Aorta (tissue), 5 donors: ENCODE data around the gene AKNAD1. TPM values are rescaled to one million over a fixed set of nuclear protein-coding genes. Genes with fewer than 3 reads are reported as not detected.

ENCODE experiments used
- ATAC-seq: fragments of 200-7000 bp; cut with Tn5 transposase; one replicate; pipeline ENCODE4 v1.9.1; 2022; ENCODE audit warnings: moderate library complexity; ENCODE audit not compliant: low FRiP score
- DNase-seq, 2 donors: peaks; one replicate each; pipeline ENCODE4 v3.0.0-alpha.2; 2020
- H3K27ac ChIP-seq, 2 donors: one replicate each; pipeline ENCODE4 v1.5.1; 2013; ENCODE audit warnings: low read length in 2 of 2, mild to moderate bottlenecking in 2 of 2, moderate library complexity in 2 of 2, control low read depth in 1 of 2, inconsistent platforms in 1 of 2, low read depth in 1 of 2
- H3K27me3 ChIP-seq, 2 donors: one replicate each; pipeline ENCODE4 v1.6.1; 2013; ENCODE audit warnings: control low read depth in 1 of 2, low read length in 1 of 2, mild to moderate bottlenecking in 1 of 2, moderate library complexity in 1 of 2; ENCODE audit not compliant: insufficient read depth in 2 of 2, control insufficient read depth in 1 of 2
- H3K36me3 ChIP-seq, 2 donors: one replicate each; pipeline ENCODE4 v1.6.1; 2013; ENCODE audit warnings: control low read depth in 1 of 2, low read length in 1 of 2, mild to moderate bottlenecking in 1 of 2; ENCODE audit not compliant: insufficient read depth in 2 of 2, control insufficient read depth in 1 of 2
- H3K4me1 ChIP-seq, 2 donors: one replicate each; pipeline ENCODE4 v1.6.1; 2013; ENCODE audit warnings: low read length in 2 of 2, control low read depth in 1 of 2, mild to moderate bottlenecking in 1 of 2, moderate library complexity in 1 of 2; ENCODE audit not compliant: insufficient read depth in 2 of 2, control insufficient read depth in 1 of 2
- H3K4me3 ChIP-seq, 2 donors: one replicate each; pipeline ENCODE4 v1.5.1; 2013; ENCODE audit warnings: low read length in 2 of 2, control low read depth in 1 of 2, mild to moderate bottlenecking in 1 of 2
- H3K9me3 ChIP-seq: one replicate; pipeline ENCODE4 v1.6.1; 2013; ENCODE audit warnings: mild to moderate bottlenecking, low read length; ENCODE audit not compliant: control insufficient read depth
- WGBS, 2 donors: extraction: QIAGEN DNeasy Blood & Tissue Kit; methylation state at CpG; one replicate each; pipeline ENCODE4 v1.1.7; 2013; 5-methylcytosine and 5-hydroxymethylcytosine counted together
- intact Hi-C, 2 donors: fragments of 100-400 bp; cut with DNase I; formaldehyde crosslinking; loops; one replicate each; pipeline versions ENCODE4 v1.14.2 to v1.15.0; 2022
- polyA plus RNA-seq, 2 donors: library from polyadenylated mRNA; stranded (reverse); fragments of 200-250 nt; gene quantifications; one replicate each; pipeline ENCODE4 v1.2.3, GENCODE V29; 2013
- total RNA-seq, 2 donors: library from RNA; stranded (reverse); fragmentation: NEBNext Ultra II Directional; extraction: Animal tissue kit (Norgen Biotek cat#: 25700); gene quantifications; one replicate each; pipeline ENCODE4 v1.2.1, GENCODE V29; 2021
- donor health status: healthy with polysubstance abuse.
- donor health status: Bipolar disorder and iron deficiency.
- donor health status: DM: no; HTN: no; CAD: no.
- donor health status: DM: no; HTN: no; CAD: no.
- donor health status: DM: yes; HTN: yes; CAD: no.

AKNAD1 gene
- total and polyA plus RNA-seq, 4 donors: 0.72 TPM; not detected in 3

DNA sequence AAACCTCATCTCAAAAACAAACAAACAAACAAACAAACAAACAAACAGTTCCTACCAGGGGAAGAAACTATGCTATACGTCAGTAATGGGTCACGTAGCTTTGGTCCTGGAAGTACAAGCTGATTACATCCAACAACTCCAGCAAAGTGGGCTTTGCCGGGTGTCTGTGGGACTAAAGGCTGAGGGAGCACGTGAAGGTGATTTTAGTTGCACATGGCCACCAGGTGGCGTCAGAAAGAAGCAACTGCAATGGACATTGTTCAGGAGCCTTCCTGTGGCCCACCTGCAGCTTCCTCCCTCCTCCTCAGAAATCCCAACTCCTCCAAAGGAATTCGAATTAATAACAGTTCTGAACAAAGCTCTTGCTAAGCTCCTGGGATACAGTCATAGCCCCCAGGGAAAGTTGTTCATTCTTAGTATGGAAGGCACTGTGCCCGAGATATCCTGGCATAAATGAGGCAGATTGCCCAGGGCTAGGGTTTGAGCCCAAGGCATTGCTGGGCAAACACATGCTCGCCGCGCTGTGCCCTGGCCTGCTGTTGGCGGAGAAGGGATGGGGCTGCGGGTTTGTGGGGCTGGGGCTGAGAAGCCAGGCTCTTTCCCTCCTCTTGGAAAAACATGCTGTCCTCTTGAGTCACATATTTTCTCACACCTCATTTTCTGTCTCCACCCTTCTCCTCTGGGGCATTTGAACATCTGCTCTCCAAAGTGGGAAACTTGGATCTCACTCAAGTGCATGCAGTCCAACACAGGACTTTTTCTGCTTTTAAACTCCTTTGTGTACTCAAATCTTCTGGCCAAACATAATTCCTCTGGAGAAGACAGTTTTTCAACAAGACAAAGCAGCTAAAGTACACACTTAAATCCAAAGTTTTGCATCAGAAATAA, 28.6 kb downstream of the AKNAD1 start:
- no peak overlapping the region for H3K4me3 ChIP-seq
- WGBS, 2 donors: 9 to 12% methylated on average over 12 of the region's 12 CpGs
- intact Hi-C loops: loop anchor here (1.0 to 5.0 kb wide), 3 partner anchors 49 to 70 kb away; partner anchors contain the start of gene GPSM2 (in 2 of the 2)
- no peaks in the 10 kb centered on the region for H3K27me3 ChIP-seq
- ATAC-seq: peak; percentile 72
- DNase-seq: peak; percentile 85 to 90
- H3K4me1 ChIP-seq: no peaks in the 10 kb centered on the region
- H3K36me3 ChIP-seq: no peaks in the 10 kb centered on the region
- H3K27ac ChIP-seq: peak overlapping the region in 1 of 2 donors; percentile 66
- H3K9me3 ChIP-seq: no peaks in the 10 kb centered on the region

DNA sequence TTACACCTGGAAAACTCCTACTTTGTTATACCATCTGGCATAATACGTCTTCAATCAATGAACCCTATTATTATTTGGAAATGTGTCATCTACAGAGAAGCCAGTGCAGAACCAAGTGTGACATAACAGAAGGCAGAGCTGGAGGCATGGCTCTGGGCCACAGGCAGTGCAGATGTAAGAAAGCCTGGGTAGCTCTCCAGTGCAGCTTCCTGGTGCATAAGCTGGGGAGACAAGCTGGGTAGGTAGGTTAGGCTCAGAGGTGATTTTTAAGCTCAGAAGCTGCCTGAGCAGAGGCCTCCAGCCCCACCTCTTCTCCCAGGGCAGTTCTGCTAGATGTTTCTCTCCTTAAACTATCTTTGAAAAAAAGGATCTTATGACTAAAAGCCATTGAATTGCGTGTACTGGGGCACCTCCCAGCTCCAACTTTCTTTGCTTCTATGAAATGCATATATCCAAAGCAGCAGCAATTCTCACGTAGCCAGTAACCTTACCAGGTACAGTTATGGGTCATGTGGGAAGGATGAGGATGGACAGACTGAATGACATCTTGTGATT, 30.7 kb downstream of the AKNAD1 start:
- intact Hi-C loops: loop anchor here (5.0 kb wide), 1 partner anchor 51 kb away; the partner anchor contains the start of gene GPSM2 (in 2 of the 2)
- no peaks in the 10 kb centered on the region for H3K27me3 ChIP-seq
- no peak overlapping the region for H3K27ac ChIP-seq
- no peak for DNase-seq
- no peaks in the 10 kb centered on the region for H3K4me1 ChIP-seq
- 84% methylated on average over 3 of the region's 3 CpGs for WGBS, 2 donors
- no peaks in the 10 kb centered on the region for H3K36me3 ChIP-seq
- no peak overlapping the region for H3K4me3 ChIP-seq
- ATAC-seq: no peak
- no peaks in the 10 kb centered on the region for H3K9me3 ChIP-seq

GRCh38 chr1:108824051-108824450, 32.8 kb downstream of the AKNAD1 start:
- Histone ChIP-seq H3K27me3 (no peaks in the 10 kb centered on the region), H3K4me3 (no peak overlapping the region), H3K4me1 (no peaks in the 10 kb centered on the region), H3K27ac (no peak overlapping the region), H3K9me3 (no peaks in the 10 kb centered on the region), H3K36me3 (no peaks in the 10 kb centered on the region)
- WGBS, 2 donors: 92 to 97% methylated on average over 3 of the region's 3 CpGs
- ATAC-seq (no peak), DNase-seq (no peak)
- intact Hi-C loops: no loop called here

GRCh38 chr1:108823632-108824031, 33.3 kb downstream of the AKNAD1 start:
- 49 to 65% methylated on average over 3 of the region's 3 CpGs for WGBS, 2 donors
- H3K4me1 ChIP-seq: no peaks in the 10 kb centered on the region

GRCh38 chr1:108819878-108820277, 37.0 kb downstream of the AKNAD1 start:
- intact Hi-C loops: no loop called here
- Histone ChIP-seq H3K27ac (no peak overlapping the region), H3K27me3 (no peaks in the 10 kb centered on the region), H3K36me3 (no peaks in the 10 kb centered on the region), H3K9me3 (no peaks in the 10 kb centered on the region), H3K4me3 (no peak overlapping the region), H3K4me1 (peaks cover 0 to 3% of the 10 kb centered on the region in 2 donors)
- WGBS, 2 donors: 63 to 68% methylated on average over 5 of the region's 5 CpGs
- no peak for ATAC-seq
- DNase-seq: no peak

More at GRCh38 chr1:108823632-108824031, 33.3 kb downstream of the AKNAD1 start:
- no peak overlapping the region for H3K4me3 ChIP-seq
- no peak for DNase-seq
- no peak overlapping the region for H3K27ac ChIP-seq
- no peak for ATAC-seq
- no peaks in the 10 kb centered on the region for H3K27me3 ChIP-seq
- no peaks in the 10 kb centered on the region for H3K36me3 ChIP-seq
- intact Hi-C loops: no loop called here
- H3K9me3 ChIP-seq: no peaks in the 10 kb centered on the region

DNA sequence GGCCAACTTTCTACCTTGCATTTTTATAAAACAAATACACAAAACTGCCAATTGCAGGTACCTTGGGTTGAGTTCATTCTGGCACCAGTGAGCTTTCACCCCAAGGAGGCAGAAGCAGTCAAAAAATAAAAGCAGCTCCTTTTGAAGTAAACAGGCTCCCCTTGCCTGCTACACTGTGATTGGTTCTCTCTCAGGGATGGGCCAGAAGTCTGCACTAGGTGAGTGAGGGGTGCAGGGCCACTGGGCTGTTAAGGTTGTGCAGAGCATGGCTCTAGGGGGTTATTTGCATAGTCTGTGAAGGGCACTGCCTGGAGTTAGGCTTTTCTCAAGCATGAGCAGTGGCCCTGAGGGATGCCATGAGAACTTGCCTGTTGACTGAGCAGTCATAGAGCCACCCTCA, 39.1 kb downstream of the AKNAD1 start:
- Histone ChIP-seq H3K27ac (no peak overlapping the region), H3K4me3 (no peak overlapping the region), H3K27me3 (no peaks in the 10 kb centered on the region), H3K36me3 (no peaks in the 10 kb centered on the region), H3K9me3 (no peaks in the 10 kb centered on the region), H3K4me1 (peaks cover 1 to 3% of the 10 kb centered on the region in 2 donors)
- ATAC-seq (no peak), DNase-seq (no peak)
- intact Hi-C loops: loop anchor here in 1 of 2 donors (2.0 kb wide), 1 partner anchor 71 kb away; the partner anchor contains the start of gene STXBP3

DNA sequence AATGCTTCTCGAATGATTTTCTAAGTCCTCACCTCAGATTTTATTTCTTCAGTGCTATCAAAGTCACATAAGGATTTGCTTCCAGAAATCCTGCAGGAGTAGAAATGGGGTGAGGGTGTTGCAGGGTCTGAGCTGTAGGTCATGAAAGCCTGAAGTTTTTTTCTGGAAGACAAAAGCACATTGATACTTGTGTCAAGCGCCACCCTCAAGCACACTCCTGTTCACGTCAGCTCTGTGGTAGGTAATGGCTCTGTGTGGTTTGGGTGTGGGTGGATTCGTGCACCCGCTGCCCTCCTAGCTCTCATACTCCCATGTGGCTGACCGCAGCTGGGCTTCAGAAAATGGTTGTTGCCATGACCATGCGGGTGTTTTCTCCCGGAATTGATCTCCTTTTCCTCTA, 39.9 kb downstream of the AKNAD1 start:
- Histone ChIP-seq H3K4me3 (no peak overlapping the region), H3K27me3 (no peaks in the 10 kb centered on the region), H3K27ac (peak overlapping the region; percentile 83 to 94), H3K4me1 (peaks cover 1 to 3% of the 10 kb centered on the region in 2 donors), H3K9me3 (no peaks in the 10 kb centered on the region), H3K36me3 (no peaks in the 10 kb centered on the region)
- intact Hi-C loops: loop anchor here in 1 of 2 donors (2.0 kb wide), 1 partner anchor 70 kb away; the partner anchor contains the start of gene STXBP3
- DNase-seq (peak in 1 of 2 donors; percentile 60), ATAC-seq (peak; percentile 51)
- 39 to 40% methylated on average over 8 of the region's 8 CpGs for WGBS, 2 donors

DNA sequence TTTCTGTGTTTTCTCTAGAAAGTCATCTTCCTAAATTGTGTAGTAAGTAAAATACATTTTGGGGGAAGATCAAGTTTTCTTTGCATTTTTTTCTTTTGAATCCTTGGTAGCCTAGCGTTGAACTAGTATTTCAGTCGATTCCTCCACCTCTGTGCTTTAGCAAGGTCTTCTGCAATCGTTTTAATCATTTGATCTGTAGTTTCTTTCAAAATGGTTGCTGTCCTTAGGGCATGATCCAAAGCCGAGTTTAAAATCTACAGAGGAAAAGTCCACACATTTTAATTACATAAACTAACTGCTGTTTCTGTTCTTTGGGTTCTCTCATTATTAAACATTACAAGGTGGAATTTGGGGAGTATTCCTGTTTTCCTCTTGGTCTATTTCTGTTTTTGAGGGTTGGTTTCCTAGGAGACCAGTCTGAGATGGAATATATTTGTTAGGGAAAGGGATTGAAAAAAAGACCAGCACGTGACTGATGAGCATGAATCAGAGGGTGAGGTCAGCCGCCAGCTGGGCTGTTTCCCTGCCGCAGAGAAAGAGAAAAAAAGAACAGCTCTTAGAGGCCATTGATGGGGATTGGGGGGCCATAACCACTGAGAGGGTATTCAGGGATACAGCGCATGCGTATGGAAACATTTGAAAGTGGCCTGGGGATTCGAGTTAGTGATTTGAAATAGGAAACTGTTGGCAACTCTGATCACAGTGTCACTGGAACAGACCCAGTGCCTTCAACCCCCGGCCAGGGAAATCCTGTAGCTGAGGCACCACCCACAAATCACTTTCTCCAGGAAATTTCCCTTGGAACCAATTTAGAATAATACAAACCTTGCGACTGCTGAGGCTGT, 40.6 kb downstream of the AKNAD1 start:
- Histone ChIP-seq H3K4me3 (peak overlapping the region in 1 of 2 donors; percentile 76), H3K36me3 (peaks cover 0 to 1% of the 10 kb centered on the region in 2 donors), H3K27me3 (no peaks in the 10 kb centered on the region), H3K9me3 (no peaks in the 10 kb centered on the region), H3K27ac (peak overlapping the region; percentile 83 to 94), H3K4me1 (peaks cover 1 to 3% of the 10 kb centered on the region in 2 donors)
- DNase-seq (peak; percentile 84), ATAC-seq (peak; percentile 92)
- WGBS, 2 donors: 10 to 12% methylated on average over 12 of the region's 12 CpGs
- intact Hi-C loops: loop anchor here in 1 of 2 donors (2.0 kb wide), 1 partner anchor 69 kb away; the partner anchor contains the start of gene STXBP3
